ENCODE results near the gene TNFRSF14.

The TNFRSF14 gene

GRCh38 chr1:2588661-2589430 lies 32.7 kb downstream of the TNFRSF14 start:
- TF ChIP-seq GABPA (IDR thresholded peaks at IDR 0.05; ENCODE audit: low read depth) (no peak), POLR2AphosphoS5 (IDR thresholded peaks at IDR 0.05; ENCODE audit: low read depth) (no peak), SPI1 (IDR thresholded peaks at IDR 0.05; ENCODE audit: borderline replicate concordance, low read depth) (no peak)
- TF ChIP-seq, protein P1, sequence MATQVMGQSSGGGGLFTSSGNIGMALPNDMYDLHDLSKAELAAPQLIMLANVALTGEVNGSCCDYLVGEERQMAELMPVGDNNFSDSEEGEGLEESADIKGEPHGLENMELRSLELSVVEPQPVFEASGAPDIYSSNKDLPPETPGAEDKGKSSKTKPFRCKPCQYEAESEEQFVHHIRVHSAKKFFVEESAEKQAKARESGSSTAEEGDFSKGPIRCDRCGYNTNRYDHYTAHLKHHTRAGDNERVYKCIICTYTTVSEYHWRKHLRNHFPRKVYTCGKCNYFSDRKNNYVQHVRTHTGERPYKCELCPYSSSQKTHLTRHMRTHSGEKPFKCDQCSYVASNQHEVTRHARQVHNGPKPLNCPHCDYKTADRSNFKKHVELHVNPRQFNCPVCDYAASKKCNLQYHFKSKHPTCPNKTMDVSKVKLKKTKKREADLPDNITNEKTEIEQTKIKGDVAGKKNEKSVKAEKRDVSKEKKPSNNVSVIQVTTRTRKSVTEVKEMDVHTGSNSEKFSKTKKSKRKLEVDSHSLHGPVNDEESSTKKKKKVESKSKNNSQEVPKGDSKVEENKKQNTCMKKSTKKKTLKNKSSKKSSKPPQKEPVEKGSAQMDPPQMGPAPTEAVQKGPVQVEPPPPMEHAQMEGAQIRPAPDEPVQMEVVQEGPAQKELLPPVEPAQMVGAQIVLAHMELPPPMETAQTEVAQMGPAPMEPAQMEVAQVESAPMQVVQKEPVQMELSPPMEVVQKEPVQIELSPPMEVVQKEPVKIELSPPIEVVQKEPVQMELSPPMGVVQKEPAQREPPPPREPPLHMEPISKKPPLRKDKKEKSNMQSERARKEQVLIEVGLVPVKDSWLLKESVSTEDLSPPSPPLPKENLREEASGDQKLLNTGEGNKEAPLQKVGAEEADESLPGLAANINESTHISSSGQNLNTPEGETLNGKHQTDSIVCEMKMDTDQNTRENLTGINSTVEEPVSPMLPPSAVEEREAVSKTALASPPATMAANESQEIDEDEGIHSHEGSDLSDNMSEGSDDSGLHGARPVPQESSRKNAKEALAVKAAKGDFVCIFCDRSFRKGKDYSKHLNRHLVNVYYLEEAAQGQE (IDR thresholded peaks at IDR 0.05; ENCODE audit: insufficient replicate concordance, low read depth): no peak
- TF ChIP-seq, protein P2, sequence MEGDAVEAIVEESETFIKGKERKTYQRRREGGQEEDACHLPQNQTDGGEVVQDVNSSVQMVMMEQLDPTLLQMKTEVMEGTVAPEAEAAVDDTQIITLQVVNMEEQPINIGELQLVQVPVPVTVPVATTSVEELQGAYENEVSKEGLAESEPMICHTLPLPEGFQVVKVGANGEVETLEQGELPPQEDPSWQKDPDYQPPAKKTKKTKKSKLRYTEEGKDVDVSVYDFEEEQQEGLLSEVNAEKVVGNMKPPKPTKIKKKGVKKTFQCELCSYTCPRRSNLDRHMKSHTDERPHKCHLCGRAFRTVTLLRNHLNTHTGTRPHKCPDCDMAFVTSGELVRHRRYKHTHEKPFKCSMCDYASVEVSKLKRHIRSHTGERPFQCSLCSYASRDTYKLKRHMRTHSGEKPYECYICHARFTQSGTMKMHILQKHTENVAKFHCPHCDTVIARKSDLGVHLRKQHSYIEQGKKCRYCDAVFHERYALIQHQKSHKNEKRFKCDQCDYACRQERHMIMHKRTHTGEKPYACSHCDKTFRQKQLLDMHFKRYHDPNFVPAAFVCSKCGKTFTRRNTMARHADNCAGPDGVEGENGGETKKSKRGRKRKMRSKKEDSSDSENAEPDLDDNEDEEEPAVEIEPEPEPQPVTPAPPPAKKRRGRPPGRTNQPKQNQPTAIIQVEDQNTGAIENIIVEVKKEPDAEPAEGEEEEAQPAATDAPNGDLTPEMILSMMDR (IDR thresholded peaks at IDR 0.05; ENCODE audit: insufficient read depth, low read length): no peak
- H3K27ac ChIP-seq (replicated peaks): no peak overlapping the region

GRCh38 chr1:2589431-2590232 lies 33.5 kb downstream of the TNFRSF14 start:
- Histone ChIP-seq H3K27me3 (ENCODE audit: insufficient read depth, poor library complexity, severe bottlenecking) (no peaks in the 10 kb centered on the region), H3K4me3 (replicated peaks; ENCODE audit: insufficient read depth, low read length) (no peak overlapping the region), H3K27ac (replicated peaks) (no peak overlapping the region)
- no peak for DNase-seq (ENCODE audit: low read depth in 1 of 2, low spot score in 1 of 2)
- no peak for TF ChIP-seq SPI1 (IDR thresholded peaks at IDR 0.05; ENCODE audit: borderline replicate concordance, low read depth)
- TF ChIP-seq, protein P1 (IDR thresholded peaks at IDR 0.05; ENCODE audit: insufficient replicate concordance, low read depth): no peak
- no peak for TF ChIP-seq POLR2AphosphoS5 (IDR thresholded peaks at IDR 0.05; ENCODE audit: low read depth)
- no peak for TF ChIP-seq GABPA (IDR thresholded peaks at IDR 0.05; ENCODE audit: low read depth)
- TF ChIP-seq, protein P2 (IDR thresholded peaks at IDR 0.05; ENCODE audit: insufficient read depth, low read length): no peak

More at GRCh38 chr1:2588661-2589430, 32.7 kb downstream of the TNFRSF14 start:
- H3K4me3 ChIP-seq (replicated peaks; ENCODE audit: insufficient read depth, low read length): no peak overlapping the region
- H3K27me3 ChIP-seq (ENCODE audit: insufficient read depth, poor library complexity, severe bottlenecking): no peaks in the 10 kb centered on the region
- DNase-seq (ENCODE audit: low read depth in 1 of 2, low spot score in 1 of 2): no peak

- DNase-seq (ENCODE audit: low read depth in 1 of 2, low spot score in 1 of 2): no peak
- H3K4me3 ChIP-seq (replicated peaks; ENCODE audit: insufficient read depth, low read length): no peak overlapping the region
- no peak for TF ChIP-seq POLR2AphosphoS5 (IDR thresholded peaks at IDR 0.05; ENCODE audit: low read depth)
- no peak for TF ChIP-seq GABPA (IDR thresholded peaks at IDR 0.05; ENCODE audit: low read depth)
- TF ChIP-seq, protein P2 (IDR thresholded peaks at IDR 0.05; ENCODE audit: insufficient read depth, low read length): no peak
- no peak for TF ChIP-seq SPI1 (IDR thresholded peaks at IDR 0.05; ENCODE audit: borderline replicate concordance, low read depth)
- TF ChIP-seq, protein P1 (IDR thresholded peaks at IDR 0.05; ENCODE audit: insufficient replicate concordance, low read depth): no peak
- no peak overlapping the region for H3K27ac ChIP-seq (replicated peaks)
- H3K27me3 ChIP-seq (ENCODE audit: insufficient read depth, poor library complexity, severe bottlenecking): no peaks in the 10 kb centered on the region
These were observed 34.3 kb downstream of the TNFRSF14 start for GRCh38 chr1:2590233-2591141.

All from HL-60 (cell line).